Stomach (tissue), 9 donors: ENCODE data around the gene ELAVL2. TPM values are rescaled to one million over a fixed set of nuclear protein-coding genes. Genes with fewer than 3 reads are reported as not detected.

Experiments
- DNase-seq, 2 donors: peaks; one replicate each; pipeline versions ENCODE4 v3.0.0 to v3.0.0-alpha.2; 2013 to 2019
- H3K27ac ChIP-seq, 5 donors: fragments of 200-600 bp in 4 of 5; sonication (generic) in 4 of 5; one replicate each; pipeline ENCODE4 v1.5.1; 2013 to 2019; ENCODE audit warnings: mild to moderate bottlenecking in 1 of 5, moderate library complexity in 1 of 5
- H3K27me3 ChIP-seq, 3 donors: fragments of 200-600 bp; sonication (generic); one replicate each; pipeline ENCODE4 v1.5.1; 2017 to 2019; ENCODE audit warnings: mixed run types in 1 of 3
- H3K36me3 ChIP-seq, 4 donors: fragments of 200-600 bp; sonication (generic); 1 replicate in 3 of 4; 2 replicates in 1 of 4; pipeline ENCODE4 v1.5.1; 2016 to 2019
- H3K4me1 ChIP-seq, 4 donors: fragments of 200-600 bp; sonication (generic); one replicate each; pipeline ENCODE4 v1.5.1; 2016 to 2019
- H3K4me3 ChIP-seq, 4 donors: fragments of 200-600 bp; sonication (generic) in 3 of 4; one replicate each; pipeline ENCODE4 v1.5.1; 2016 to 2019; ENCODE audit warnings: mild to moderate bottlenecking in 1 of 4
- H3K9me3 ChIP-seq, 4 donors: fragments of 200-600 bp; sonication (generic); one replicate each; pipeline ENCODE4 v1.5.1; 2016 to 2019
- EP300 ChIP-seq: sonication (generic); formaldehyde crosslinking; IDR thresholded peaks from one replicate; pipeline ENCODE4 v1.6.1; 2017; ENCODE audit warnings: antibody characterized with exemption
- POLR2A ChIP-seq, 4 donors: fragments of 450-650 bp; IDR thresholded peaks; one replicate each; pipeline ENCODE4 v1.6.1; 2016; ENCODE audit warnings: antibody characterized with exemption in 4 of 4, control low read depth in 2 of 4, mild to moderate bottlenecking in 1 of 4, moderate library complexity in 1 of 4
- POLR2AphosphoS5 ChIP-seq, 3 donors: sonication (generic); formaldehyde crosslinking; IDR thresholded peaks; one replicate each; pipeline ENCODE4 v1.6.1; 2016; ENCODE audit warnings: antibody characterized with exemption in 3 of 3
- WGBS, 5 donors: extraction: QIAGEN DNeasy Blood & Tissue Kit in 3 of 5; methylation state at CpG; one replicate each; pipeline versions ENCODE4 v1.1.5 to v1.1.7; 2013 to 2018; 5-methylcytosine and 5-hydroxymethylcytosine counted together
- intact Hi-C: fragments of 100-400 bp; cut with DNase I; formaldehyde crosslinking; loops from one replicate; pipeline ENCODE4 v1.15.1; 2023; ENCODE audit warnings: low total_unique reads
- polyA plus RNA-seq, 3 donors: library from polyadenylated mRNA; stranded (reverse); fragments of 200-250 nt; gene quantifications; one replicate each; pipeline ENCODE4 v1.2.3, GENCODE V29; 2013
- total RNA-seq, 5 donors: library from RNA; depleted of rRNA; stranded (reverse); fragments of >200 nt; gene quantifications; one replicate each; pipeline versions ENCODE4 v1.1.0 to v1.2.3, GENCODE V29; 2014 to 2016
- TF ChIP-seq, protein P1 (sequence below), 7 experiments: fragments of 450-650 bp in 4 of 7; fragments of 200-600 bp in 3 of 7; sonication (generic) in 3 of 7; IDR thresholded peaks; one replicate each; pipeline ENCODE4 v1.5.1; 2016 to 2019; ENCODE audit warnings: antibody characterized with exemption in 7 of 7, control low read depth in 2 of 7, mild to moderate bottlenecking in 1 of 7
- donor health status: healthy with polysubstance abuse.
- donor health status: Bipolar disorder and iron deficiency.
- donor health status: healthy.

ELAVL2 gene
- total and polyA plus RNA-seq, 8 donors, result 0.06 to 1.1 (median 0.18) TPM; not detected in 5

DNA sequence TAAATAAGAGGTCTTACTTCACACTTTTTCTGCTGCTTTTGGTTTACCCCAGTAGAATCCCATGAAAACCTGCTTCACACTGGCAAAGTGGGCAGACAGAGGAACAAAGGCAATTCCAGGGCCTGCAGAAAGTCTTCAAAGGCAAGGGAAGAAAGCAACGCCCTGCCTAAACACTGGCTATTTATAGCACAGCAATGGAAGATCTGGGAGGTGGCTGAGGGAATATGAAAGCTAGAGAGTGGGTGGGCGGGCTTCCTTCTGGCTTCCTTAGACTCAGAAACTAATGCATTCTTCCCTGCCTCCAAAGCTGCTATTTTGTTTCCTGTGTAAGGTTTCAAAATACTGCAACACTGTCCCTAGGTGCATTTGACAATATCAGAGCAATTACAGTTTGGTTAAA lies 46.8 kb downstream of the ELAVL2 start:
- no peak overlapping the region for H3K27ac ChIP-seq
- WGBS, 5 donors, result 12 to 17% (median 14%) methylated on average over 2 of the region's 2 CpGs
- H3K9me3 ChIP-seq, result no peaks in the 10 kb centered on the region
- peak in 1 of 2 donors; percentile 41 for DNase-seq
- no peaks in the 10 kb centered on the region for H3K27me3 ChIP-seq
- peaks cover 0 to 8% (median 3%) of the 10 kb centered on the region in 4 donors for H3K4me1 ChIP-seq
- no peak overlapping the region for H3K4me3 ChIP-seq
- no peaks in the 10 kb centered on the region for H3K36me3 ChIP-seq
- no peak for TF ChIP-seq POLR2A (IDR thresholded peaks at IDR 0.05)
- TF ChIP-seq, protein P1, sequence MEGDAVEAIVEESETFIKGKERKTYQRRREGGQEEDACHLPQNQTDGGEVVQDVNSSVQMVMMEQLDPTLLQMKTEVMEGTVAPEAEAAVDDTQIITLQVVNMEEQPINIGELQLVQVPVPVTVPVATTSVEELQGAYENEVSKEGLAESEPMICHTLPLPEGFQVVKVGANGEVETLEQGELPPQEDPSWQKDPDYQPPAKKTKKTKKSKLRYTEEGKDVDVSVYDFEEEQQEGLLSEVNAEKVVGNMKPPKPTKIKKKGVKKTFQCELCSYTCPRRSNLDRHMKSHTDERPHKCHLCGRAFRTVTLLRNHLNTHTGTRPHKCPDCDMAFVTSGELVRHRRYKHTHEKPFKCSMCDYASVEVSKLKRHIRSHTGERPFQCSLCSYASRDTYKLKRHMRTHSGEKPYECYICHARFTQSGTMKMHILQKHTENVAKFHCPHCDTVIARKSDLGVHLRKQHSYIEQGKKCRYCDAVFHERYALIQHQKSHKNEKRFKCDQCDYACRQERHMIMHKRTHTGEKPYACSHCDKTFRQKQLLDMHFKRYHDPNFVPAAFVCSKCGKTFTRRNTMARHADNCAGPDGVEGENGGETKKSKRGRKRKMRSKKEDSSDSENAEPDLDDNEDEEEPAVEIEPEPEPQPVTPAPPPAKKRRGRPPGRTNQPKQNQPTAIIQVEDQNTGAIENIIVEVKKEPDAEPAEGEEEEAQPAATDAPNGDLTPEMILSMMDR (IDR thresholded peaks at IDR 0.05), result no peak
- TF ChIP-seq POLR2AphosphoS5 (IDR thresholded peaks at IDR 0.05), result no peak
- no peak for TF ChIP-seq EP300
- intact Hi-C loops, result no loop called here

DNA sequence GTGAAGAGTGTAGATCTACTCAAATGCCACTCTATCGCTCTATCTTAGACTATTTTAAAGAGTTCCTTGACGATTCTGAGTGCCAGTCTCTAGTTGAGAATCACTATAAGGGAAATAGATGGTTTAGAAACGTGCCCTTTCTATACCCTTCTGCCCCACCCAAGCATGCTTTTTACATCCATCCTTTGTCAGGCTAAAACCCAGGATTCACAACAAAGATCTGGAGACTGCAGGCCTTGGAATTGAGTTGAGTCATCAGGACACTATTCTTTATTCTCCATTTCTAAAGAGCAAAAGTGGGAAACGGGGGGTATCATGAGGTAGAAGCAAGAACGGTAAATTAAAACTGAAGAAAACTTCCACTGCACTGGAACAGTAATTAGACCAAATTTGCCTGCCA lies 48.7 kb downstream of the ELAVL2 start:
- WGBS, 5 donors, result 72 to 81% (median 79%) methylated on average over 5 of the region's 5 CpGs
- H3K4me3 ChIP-seq, result no peak overlapping the region
- no peak overlapping the region for H3K27ac ChIP-seq
- no peaks in the 10 kb centered on the region for H3K9me3 ChIP-seq
- no peaks in the 10 kb centered on the region for H3K27me3 ChIP-seq
- DNase-seq, result no peak
- no peaks in the 10 kb centered on the region for H3K36me3 ChIP-seq
- peaks cover 0 to 8% (median 3%) of the 10 kb centered on the region in 4 donors for H3K4me1 ChIP-seq
- intact Hi-C loops, result no loop called here
- TF ChIP-seq, protein P1 (IDR thresholded peaks at IDR 0.05), result no peak

DNA sequence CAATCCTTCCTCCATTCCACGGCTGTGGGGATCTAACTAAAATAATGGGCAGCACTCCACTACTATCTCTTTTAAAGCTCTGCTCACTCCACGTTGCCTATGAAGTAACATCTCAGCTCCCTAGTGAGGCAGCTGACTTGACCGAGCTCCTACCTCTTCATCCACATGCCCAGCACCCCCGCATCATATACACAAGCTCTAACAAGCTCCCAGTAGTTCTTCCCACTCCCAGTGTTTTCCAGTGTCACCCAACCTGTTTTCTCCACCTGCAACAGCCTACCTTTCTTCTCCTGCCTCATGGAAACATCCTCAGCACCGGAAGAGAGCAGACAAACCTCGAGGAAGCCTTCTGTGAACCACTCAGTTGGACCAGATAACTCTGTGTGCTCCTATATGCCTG lies 50.5 kb downstream of the ELAVL2 start:
- Histone ChIP-seq H3K27me3 (no peaks in the 10 kb centered on the region), H3K4me1 (peaks cover 0 to 8% (median 3%) of the 10 kb centered on the region in 4 donors), H3K36me3 (no peaks in the 10 kb centered on the region), H3K4me3 (no peak overlapping the region), H3K9me3 (no peaks in the 10 kb centered on the region), H3K27ac (no peak overlapping the region)
- DNase-seq, result no peak
- WGBS, 5 donors, result 69 to 85% (median 74%) methylated on average over 6 of the region's 6 CpGs
- intact Hi-C loops, result no loop called here
- no peak for TF ChIP-seq POLR2AphosphoS5 (IDR thresholded peaks at IDR 0.05)
- no peak for TF ChIP-seq EP300
- TF ChIP-seq, protein P1 (IDR thresholded peaks at IDR 0.05), result no peak
- TF ChIP-seq POLR2A (IDR thresholded peaks at IDR 0.05), result no peak

DNA sequence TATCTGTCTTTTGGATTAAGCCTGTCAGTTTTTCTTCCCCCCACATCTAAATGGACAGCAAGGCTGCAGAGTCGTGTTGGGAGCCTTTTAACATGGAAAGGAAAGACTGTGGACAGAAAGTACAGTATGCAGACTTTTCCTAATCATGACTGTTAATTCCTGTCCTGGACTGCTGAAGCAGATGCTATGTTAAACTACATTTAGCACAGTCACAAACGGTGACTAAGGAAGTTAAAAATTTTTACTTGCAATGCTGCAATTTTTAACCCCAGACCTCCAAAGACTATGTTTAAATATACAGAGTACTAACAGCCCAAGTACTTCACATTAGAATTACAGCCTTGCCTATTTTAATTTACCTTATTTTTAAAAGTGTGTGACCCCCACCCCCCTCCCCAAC lies 51.8 kb downstream of the ELAVL2 start:
- DNase-seq, result no peak
- Histone ChIP-seq H3K36me3 (no peaks in the 10 kb centered on the region), H3K9me3 (peaks cover 0 to 5% (median 0%) of the 10 kb centered on the region in 4 donors), H3K27ac (no peak overlapping the region), H3K4me1 (peaks cover 0 to 4% (median 1%) of the 10 kb centered on the region in 4 donors), H3K27me3 (no peaks in the 10 kb centered on the region), H3K4me3 (no peak overlapping the region)
- no peak for TF ChIP-seq EP300
- TF ChIP-seq, protein P1 (IDR thresholded peaks at IDR 0.05), result no peak
- TF ChIP-seq POLR2A (IDR thresholded peaks at IDR 0.05), result no peak
- no peak for TF ChIP-seq POLR2AphosphoS5 (IDR thresholded peaks at IDR 0.05)
- 32 to 49% (median 36%) methylated on average over 2 of the region's 2 CpGs for WGBS, 5 donors
- intact Hi-C loops, result no loop called here
